ENCODE measurements around the gene AASDH. TPM values are rescaled to one million over a fixed set of nuclear protein-coding genes. Genes with fewer than 3 reads are reported as not detected.

AASDH gene
- total RNA-seq, 2 donors from 2014 or later: 16.2 to 24.0 TPM

GRCh38 chr4:56416349-56416748 is 29.1 kb upstream of the AASDH start:
- H3K9me3 ChIP-seq (ENCODE audit: control insufficient read depth, low read length): peaks cover 7% of the 10 kb centered on the region
- no peak overlapping the region for H3K27ac ChIP-seq (ENCODE audit: low read depth, low read length)
- 64 to 95% methylated on average over 1 to 2 of the region's 3 CpGs for WGBS, 2 experiments (ENCODE audit: insufficient coverage in 1 of 2, insufficient read length in 1 of 2)
- H3K9ac ChIP-seq (ENCODE audit: extremely low read depth, low read length, poor library complexity, severe bottlenecking): no peak overlapping the region
- Mint-ChIP-seq H3K4me1 (peaks cover 11% of the 10 kb centered on the region), H3K36me3 (ENCODE audit: low read depth) (peaks cover 13% of the 10 kb centered on the region), H3K9me3 (peaks cover 5% of the 10 kb centered on the region), H3K27me3 (ENCODE audit: insufficient read depth) (no peaks in the 10 kb centered on the region), H3K27ac (no peak overlapping the region), H3K4me3 (no peak overlapping the region)
- TF ChIP-seq CTCF (conservative IDR thresholded peaks at IDR 0.05): no peak
- peaks cover 8% of the 10 kb centered on the region for H3K36me3 ChIP-seq (ENCODE audit: control insufficient read depth, insufficient read depth, low read length)
- no peak for DNase-seq
- H3K4me1 ChIP-seq (ENCODE audit: control insufficient read depth, insufficient read depth, low read length): peaks cover under 1% of the 10 kb centered on the region
- H3K27me3 ChIP-seq (ENCODE audit: control insufficient read depth, insufficient read depth, low read length, poor library complexity, severe bottlenecking): no peaks in the 10 kb centered on the region
- no peak overlapping the region for H3K4me3 ChIP-seq (ENCODE audit: low read length)

- WGBS, 2 experiments (ENCODE audit: insufficient coverage in 1 of 2, insufficient read length in 1 of 2): 99% methylated on average over 4 of the region's 4 CpGs; no CpG with 5 or more reads in 1 of the 2 experiments
- H3K4me1 ChIP-seq (ENCODE audit: control insufficient read depth, insufficient read depth, low read length): peaks cover 6% of the 10 kb centered on the region
- no peak for TF ChIP-seq CTCF (conservative IDR thresholded peaks at IDR 0.05)
- H3K27ac ChIP-seq (ENCODE audit: low read depth, low read length): no peak overlapping the region
- H3K27me3 ChIP-seq (ENCODE audit: control insufficient read depth, insufficient read depth, low read length, poor library complexity, severe bottlenecking): no peaks in the 10 kb centered on the region
- Mint-ChIP-seq H3K4me3 (no peak overlapping the region), H3K36me3 (ENCODE audit: low read depth) (peaks cover 3% of the 10 kb centered on the region), H3K27ac (peak overlapping the region; percentile 19), H3K27me3 (ENCODE audit: insufficient read depth) (no peaks in the 10 kb centered on the region), H3K9me3 (no peaks in the 10 kb centered on the region), H3K4me1 (peaks cover 22% of the 10 kb centered on the region)
- no peaks in the 10 kb centered on the region for H3K36me3 ChIP-seq (ENCODE audit: control insufficient read depth, insufficient read depth, low read length)
- H3K4me3 ChIP-seq (ENCODE audit: low read length): no peak overlapping the region
- no peaks in the 10 kb centered on the region for H3K9me3 ChIP-seq (ENCODE audit: control insufficient read depth, low read length)
- no peak for DNase-seq
- H3K9ac ChIP-seq (ENCODE audit: extremely low read depth, low read length, poor library complexity, severe bottlenecking): no peak overlapping the region
Observed at GRCh38 chr4:56414135-56414670, 26.9 kb upstream of the AASDH start.

- no peak for TF ChIP-seq CTCF (conservative IDR thresholded peaks at IDR 0.05)
- H3K36me3 ChIP-seq (ENCODE audit: control insufficient read depth, insufficient read depth, low read length): peaks cover 17% of the 10 kb centered on the region
- peaks cover 6% of the 10 kb centered on the region for H3K4me1 ChIP-seq (ENCODE audit: control insufficient read depth, insufficient read depth, low read length)
- H3K36me3 Mint-ChIP-seq (ENCODE audit: low read depth): peaks cover 25% of the 10 kb centered on the region
- H3K27ac Mint-ChIP-seq: peak overlapping the region; percentile 70
- H3K9me3 ChIP-seq (ENCODE audit: control insufficient read depth, low read length): no peaks in the 10 kb centered on the region
- H3K27me3 Mint-ChIP-seq (ENCODE audit: insufficient read depth): no peaks in the 10 kb centered on the region
- H3K27ac ChIP-seq (ENCODE audit: low read depth, low read length): peak overlapping the region; percentile 82
- no peaks in the 10 kb centered on the region for H3K27me3 ChIP-seq (ENCODE audit: control insufficient read depth, insufficient read depth, low read length, poor library complexity, severe bottlenecking)
- peak overlapping the region; percentile 17 for H3K9ac ChIP-seq (ENCODE audit: extremely low read depth, low read length, poor library complexity, severe bottlenecking)
- no peak overlapping the region for H3K4me3 ChIP-seq (ENCODE audit: low read length)
- peak; percentile 52 for DNase-seq
- H3K4me1 Mint-ChIP-seq: peaks cover 27% of the 10 kb centered on the region
- WGBS, 2 experiments (ENCODE audit: insufficient coverage in 1 of 2, insufficient read length in 1 of 2): 20 to 64% methylated on average over 1 to 4 of the region's 4 CpGs
- H3K4me3 Mint-ChIP-seq: no peak overlapping the region
- no peaks in the 10 kb centered on the region for H3K9me3 Mint-ChIP-seq
Observed at GRCh38 chr4:56410247-56411062, 23.2 kb upstream of the AASDH start.

All from endodermal cell (in vitro differentiated cells).